ENCODE data around the gene C4A.
A peak's percentile ranks its signal among the peaks of the same experiment; 100 is the strongest.
"Not testable (repeated sequence)": the region's sequence is repeated elsewhere in the genome, so short reads cannot be mapped to it uniquely, and the experiment has no call there.

C4A gene

DNA sequence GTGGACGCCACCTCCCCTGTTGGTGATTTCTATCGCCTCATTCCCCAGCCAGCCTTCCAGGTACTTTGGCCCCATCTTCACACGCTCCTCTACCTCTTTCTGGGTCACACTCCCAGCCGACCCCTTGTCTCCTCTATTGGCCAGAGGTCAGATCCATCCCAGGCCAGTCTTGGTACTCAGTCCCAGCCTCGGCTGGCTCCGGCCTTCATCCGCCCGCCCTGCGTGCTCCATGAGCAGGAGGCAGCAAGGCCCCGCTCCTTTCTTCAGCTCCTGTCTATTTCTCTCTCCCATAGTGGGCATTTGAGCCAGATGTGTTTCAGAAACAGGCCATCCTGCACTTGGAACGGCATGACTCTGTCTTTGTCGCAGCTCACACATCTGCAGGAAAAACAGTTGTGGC lies 20.2 kb upstream of the C4A start:
- DNase-seq, result no peak

DNA sequence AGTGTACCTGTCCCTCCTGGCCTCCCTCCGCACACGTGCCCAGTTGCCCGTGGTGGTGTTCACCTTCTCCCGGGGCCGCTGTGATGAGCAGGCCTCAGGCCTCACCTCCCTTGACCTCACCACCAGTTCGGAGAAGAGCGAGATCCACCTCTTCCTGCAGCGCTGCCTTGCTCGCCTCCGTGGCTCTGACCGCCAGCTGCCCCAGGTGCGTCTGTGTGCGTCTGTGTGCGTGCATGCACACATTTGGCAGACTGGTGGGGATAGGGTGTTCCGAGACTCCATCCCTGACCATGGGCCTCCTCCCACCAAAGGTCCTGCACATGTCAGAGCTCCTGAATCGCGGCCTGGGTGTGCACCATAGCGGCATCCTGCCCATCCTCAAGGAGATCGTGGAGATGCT lies 17.9 kb upstream of the C4A start:
- DNase-seq, result no peak

DNA sequence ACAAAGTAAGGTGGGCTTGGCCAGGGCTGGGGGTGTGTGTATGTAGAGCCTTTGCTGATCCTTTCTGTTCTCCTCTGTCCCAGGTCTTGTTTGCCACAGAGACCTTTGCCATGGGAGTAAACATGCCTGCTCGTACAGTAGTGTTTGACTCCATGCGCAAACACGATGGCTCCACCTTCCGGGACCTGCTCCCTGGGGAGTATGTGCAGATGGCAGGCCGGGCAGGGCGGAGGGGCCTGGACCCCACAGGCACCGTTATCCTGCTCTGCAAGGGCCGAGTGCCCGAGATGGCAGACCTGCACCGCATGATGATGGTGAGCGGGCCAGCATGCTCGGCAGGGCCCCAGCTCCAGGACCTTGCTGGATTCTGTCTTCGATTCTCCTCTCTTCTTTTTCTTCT lies 16.2 kb upstream of the C4A start:
- no peak for DNase-seq

DNA sequence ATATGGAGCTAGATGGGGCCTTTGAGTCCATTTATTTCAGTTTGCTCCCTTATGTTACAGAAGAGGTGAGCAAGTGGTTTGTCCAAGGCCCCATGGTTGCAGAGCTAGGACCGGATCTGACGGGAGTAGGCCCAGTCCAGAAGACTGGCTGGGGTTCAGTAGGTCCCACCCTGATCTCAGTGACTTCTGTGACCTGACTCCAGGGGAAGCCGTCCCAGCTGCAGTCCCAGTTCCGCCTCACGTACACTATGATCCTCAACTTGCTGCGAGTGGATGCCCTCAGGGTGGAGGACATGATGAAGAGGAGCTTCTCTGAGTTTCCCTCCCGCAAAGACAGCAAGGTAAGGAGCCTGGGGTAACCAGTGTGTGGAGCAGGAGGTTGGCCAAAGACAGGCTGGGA lies 15.4 kb upstream of the C4A start:
- no peak for DNase-seq

DNA sequence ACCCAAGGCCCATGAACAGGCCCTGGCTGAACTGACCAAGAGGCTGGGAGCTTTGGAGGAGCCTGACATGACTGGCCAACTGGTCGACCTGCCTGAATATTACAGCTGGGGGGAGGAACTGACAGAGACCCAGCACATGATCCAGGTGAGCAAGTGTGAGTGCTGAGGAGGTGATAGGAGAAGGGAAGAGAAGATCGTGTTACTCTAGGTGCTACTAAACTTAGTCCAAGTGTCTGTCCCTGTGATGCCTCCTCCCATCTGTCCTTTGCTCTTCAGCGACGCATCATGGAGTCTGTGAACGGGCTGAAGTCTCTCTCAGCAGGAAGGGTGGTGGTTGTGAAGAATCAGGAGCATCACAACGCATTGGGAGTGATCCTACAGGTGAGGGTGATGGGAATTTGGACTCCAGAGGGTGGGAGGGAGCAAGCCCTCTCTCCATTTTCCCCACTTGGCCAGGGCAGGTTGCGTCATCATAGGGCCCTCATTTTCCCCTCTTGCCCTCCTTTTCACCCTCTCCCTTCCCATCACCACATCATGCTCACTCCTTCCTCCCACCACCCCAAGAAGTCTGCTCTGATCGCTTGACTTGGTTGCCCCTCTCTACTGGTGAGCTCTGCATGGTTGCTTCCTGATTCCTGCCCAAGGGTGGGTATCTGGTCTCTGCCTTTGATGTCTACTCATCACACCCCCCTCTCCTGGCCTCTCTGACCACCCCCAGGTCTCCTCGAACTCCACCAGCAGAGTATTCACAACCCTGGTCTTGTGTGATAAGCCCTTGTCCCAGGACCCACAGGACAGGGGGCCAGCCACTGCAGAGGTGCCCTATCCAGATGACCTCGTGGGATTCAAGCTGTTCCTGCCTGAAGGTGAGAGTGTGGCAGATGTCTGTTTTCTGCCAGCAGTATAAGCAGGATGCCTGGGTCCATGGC lies 14.6 kb upstream of the C4A start:
- no peak for DNase-seq

DNA sequence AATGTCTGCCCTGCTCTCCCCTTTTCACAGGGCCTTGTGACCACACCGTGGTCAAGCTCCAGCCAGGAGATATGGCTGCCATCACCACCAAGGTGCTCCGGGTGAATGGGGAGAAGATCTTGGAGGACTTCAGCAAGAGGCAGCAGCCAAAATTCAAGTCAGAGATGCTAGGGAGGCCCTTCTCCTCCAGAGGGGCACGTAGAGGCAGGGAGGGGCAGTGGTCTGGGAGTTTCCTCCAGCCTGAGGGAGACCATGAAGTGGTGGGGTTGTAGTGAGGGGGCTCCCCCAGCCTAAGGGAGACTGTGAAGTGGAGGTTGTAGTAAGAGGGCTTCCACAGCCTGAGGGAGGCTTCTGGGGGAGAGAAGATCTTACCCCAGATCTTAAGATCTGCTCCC lies 13.9 kb upstream of the C4A start:
- no peak for DNase-seq

DNA sequence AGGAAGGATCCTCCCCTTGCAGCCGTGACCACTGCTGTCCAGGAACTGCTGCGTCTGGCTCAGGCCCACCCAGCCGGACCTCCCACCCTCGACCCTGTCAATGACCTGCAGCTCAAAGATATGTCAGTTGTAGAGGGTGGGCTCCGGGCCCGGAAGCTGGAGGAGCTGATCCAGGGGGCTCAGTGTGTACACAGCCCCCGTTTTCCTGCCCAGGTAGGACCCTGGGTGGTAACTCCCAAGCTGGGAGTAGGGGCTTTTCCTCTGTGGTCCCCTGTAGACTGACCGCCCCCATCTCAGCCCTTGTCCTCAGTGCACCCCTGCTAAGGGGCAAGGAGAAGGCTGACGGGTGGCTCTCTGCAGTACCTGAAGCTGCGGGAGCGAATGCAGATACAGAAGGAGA lies 13.5 kb upstream of the C4A start:
- no peak for DNase-seq

DNA sequence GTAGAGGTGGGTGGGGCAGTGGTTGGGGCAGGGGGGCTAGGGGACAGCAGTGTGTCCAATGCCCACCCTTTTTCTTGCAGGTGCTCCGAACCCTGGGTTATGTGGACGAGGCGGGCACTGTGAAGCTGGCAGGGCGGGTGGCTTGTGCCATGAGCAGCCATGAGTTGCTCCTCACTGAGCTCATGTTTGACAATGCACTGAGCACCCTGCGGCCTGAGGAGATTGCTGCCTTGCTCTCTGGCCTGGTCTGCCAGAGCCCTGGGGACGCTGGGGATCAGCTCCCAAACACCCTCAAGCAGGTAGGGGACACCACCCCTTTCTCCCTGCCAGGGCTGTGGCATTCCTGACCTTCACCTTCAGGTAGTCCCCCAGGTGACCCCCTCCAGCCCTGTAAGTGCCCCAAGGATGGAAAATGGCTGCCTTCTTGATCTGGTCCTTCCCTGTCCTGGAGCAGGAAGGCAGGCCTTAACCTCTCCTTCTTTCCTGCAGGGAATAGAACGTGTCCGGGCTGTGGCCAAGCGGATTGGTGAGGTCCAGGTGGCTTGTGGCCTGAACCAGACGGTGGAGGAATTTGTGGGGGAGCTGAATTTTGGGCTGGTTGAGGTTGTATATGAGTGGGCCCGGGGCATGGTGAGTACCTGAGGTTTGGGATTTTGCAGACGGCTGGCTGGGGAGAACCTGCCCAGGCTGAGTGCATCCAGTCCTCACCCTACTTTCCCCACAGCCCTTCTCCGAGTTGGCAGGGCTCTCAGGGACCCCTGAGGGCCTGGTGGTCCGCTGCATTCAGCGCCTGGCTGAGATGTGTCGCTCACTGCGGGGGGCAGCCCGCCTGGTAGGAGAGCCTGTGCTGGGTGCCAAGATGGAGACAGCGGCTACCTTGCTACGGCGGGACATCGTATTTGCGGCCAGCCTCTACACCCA lies 12.8 kb upstream of the C4A start:
- DNase-seq, result no peak

DNA sequence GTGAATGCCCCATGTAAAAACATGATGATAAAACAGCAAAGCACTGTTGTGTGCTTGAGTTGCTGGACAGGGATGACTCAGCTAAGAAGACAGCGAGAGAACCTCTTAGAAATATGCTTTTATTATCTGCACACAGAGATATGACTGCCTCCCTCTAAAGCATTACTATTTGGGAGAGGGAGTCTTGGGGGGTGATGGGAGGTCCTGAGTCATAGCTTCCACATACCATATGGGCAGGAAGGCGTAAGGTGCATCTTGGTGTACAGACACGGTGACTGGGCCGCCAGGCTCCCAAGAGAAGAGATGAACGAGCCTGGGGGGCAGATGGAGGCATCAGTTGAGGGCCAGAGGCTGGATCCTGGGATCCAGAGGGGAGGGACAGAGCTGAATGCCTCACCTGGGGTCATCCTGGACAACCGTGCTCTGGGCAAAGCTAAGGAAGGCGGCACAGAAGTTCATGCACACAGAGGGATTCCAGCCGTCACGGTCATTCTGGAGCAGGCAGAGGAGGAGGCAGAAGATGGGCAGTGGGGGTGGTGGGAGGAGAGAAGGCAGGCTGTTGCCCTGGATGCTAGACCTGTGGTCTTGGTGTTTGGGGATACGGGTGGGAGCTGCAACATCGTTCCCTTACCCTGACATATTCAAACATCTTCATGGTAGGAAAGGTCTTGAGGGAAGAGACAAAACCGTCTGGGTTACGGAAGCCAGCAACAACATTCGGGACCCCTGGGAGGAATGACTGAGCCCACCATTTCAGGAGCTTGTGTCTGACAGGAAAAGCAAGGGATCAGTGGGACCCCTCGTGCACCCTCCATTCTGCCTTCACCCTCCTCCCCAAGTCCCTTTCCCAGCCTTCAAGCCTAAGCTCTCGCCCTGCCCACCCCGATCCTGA lies 11.9 kb upstream of the C4A start:
- DNase-seq, result no peak

DNA sequence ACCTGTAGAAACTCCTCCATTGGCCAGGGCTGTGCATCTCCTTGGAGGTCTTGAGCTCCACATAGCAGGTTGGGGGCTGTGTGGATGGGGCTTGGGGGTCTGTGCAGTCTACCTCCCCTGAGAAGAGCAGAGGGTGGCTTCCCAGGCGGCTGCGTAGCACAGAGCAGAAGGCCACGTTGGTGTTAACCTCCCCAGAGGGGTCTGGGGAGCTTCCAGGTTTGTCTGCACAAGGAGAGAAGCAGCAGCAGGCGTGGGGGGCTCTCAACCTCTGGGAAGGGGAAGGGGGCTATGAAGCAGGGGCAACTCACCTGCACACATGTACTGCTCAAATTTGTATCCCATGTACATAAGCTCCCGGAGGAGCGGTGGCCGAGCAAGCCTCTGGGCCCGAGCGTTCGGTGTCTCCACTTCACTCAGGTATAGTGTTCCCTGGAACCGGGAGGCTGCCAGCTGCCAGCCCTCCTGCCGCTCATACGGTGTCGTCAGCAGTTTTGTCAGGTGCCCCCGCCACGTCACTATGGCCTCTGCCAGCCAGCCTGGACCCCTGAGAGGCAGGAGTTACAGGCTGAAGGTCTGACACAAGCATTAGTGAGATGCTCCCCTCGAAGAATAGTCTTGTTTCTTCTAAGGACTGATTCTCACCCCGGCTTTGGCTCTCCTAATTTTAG lies 11.1 kb upstream of the C4A start:
- no peak for DNase-seq

DNA sequence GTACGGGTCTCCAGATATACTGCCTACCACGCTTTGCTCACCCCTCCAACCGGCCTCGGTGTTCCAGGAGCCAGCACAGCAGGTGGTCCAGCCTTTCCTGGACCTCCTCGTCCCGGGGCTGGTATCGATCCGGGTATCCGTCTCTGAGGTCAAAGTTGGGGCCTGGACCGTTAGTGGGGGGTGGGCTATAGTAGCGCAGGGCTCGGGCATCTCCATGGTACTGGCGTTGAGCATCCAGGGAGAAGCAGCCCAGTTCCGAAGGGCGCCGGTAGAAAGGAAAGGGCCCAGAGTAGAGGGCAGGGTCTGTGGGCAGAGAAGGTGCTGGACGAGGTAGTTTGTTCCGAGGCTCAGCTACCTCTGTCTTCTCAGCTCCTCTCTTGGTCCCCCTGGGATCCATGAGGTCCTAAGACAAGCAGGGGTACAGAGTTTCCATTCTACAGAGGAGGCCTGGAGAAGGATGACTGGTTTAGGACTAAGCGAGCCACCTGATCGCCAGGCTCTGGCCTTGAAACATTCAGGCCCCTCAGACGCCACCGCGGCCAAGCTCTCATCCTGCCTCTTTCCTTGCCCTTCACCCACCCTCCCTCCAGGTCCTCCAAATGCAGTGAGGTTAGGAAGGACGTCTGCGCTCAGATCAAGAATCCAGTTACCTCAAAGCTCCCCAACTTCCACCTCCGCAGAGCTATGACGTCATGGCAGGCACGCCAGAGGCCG lies 10.4 kb upstream of the C4A start:
- DNase-seq, result peak; percentile 63

DNA sequence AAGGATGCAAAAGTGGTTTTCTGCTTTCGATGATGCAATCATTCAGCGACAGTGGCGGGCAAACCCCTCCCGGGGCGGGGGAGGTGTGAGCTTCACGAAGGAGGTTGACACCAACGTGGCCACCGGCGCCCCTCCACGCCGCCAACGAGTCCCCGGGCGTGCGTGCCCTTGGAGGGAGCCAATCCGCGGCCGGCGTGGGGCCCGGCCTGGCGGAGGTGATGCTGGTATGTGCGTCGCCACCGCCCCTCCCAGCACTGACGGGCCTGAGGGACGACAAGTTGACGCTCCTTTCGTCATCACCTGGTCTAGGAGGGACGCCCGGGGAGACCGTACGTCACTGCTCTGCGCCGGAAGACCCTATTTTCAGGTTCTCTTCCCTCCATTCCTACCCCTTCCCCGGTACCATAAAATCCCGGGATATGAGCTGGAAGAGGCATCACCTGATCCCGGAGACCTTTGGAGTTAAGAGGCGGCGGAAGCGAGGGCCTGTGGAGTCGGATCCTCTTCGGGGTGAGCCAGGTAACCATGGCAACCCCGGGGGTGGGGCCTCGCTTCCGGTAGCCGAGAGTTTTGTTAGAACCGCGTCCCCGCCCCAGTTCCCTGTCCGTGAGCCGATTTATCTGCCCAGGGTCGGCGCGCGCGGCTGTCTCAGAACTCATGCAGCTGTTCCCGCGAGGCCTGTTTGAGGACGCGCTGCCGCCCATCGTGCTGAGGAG lies 9.7 kb upstream of the C4A start, which contains the start of gene DXO:
DXO (minus strand) TSS at position 146 of the 716 bp plus-strand sequence. CDS start 463 bp downstream, outside the sequence.
- peak; percentile 99 for DNase-seq

DNA sequence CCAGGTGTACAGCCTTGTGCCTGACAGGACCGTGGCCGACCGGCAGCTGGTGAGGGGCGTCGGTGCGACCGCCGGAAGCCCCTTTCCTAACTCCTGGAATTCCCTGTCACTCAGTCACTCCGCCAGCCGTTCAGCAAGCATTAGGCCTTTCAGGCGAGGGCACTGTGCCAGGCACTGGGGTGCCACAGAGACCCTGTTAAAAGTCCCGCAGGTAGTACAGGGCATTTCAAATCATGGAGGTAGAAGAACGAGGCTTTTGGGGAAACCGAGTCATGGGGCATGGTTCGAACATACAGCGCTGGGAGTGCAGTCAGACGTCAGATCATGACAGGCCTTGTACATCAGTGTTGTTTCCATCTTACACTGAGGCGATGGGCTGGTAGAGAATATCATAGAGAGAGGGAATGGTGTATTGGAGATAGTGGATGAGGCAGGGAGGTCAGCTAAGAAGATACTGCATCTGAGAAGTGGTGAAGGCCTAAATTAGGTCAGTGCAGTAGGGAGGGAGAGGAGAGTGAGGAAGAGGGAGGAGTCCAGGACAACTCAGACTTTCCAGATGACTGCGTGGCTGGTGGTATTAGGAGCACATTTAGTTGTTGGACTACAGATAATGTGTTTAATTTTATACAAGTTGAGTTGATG lies 9.0 kb upstream of the C4A start:
- DNase-seq, result no peak

DNA sequence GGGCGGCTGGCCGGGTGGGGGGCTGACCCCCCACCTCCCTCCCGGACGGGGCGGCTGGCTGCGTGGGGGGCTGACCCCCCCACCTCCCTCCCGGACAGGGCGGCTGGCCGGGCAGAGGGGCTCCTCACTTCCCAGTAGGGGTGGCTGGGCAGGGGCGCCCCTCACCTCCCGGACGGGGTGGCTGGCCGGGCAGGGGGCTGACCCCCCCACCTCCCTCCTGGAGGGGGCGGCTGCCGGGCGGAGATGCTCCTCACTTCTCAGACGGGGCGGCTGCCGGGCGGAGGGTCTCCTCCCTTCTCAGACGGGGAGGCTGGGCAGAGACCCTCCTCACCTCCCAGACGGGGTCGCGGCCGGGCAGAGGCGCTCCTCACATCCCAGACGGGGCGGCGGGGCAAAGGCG lies 5.8 kb upstream of the C4A start:
- not testable (repeated sequence) for DNase-seq

DNA sequence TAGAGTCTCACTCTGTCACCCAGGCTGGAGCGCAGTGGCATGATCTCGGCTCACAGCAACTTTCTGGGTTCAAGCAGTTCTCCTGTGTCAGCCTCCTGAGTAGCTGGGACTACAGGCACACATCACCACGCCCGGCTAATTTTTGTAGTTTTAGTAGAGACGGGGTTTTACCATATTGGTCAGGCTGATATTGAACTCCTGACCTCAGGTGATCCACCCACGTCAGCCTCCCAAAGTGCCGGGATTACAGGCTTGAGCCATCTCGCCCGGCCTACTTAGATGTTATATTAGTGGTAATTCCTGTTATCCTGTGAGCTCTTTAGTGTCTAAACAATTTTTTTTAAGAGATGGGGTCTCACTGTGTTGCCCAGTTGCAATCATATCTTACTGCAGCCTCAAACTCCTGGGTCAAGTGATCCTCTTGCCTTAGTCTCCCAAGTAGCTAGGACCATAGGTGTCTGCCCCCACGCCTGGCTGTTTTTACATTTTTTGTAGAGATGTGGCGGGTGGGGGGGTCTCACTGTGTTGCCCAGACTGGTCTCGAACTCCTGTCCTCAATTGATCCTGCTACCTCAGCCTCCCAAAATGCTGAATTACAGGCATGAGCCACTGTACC lies 3.9 kb upstream of the C4A start:
- DNase-seq, result no peak

DNA sequence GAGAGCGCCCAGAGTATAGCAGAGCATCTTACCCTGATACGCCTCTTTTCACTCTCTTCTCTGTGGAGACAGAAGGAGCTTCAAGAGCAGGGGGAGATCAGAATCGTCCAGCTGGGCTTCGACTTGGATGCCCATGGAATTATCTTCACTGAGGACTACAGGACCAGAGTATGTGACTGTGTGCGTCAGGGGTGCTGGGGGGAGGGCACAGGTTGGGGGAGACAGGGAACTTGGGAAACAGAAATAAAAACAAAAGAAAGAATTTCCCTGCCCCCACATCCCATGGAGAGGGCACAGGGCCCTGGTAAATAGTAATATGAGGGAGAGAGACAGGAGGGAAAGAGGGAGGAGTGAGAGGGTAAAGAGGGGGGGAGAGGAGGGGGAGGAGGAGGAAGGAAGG lies 3.0 kb upstream of the C4A start:
- DNase-seq, result no peak

DNA sequence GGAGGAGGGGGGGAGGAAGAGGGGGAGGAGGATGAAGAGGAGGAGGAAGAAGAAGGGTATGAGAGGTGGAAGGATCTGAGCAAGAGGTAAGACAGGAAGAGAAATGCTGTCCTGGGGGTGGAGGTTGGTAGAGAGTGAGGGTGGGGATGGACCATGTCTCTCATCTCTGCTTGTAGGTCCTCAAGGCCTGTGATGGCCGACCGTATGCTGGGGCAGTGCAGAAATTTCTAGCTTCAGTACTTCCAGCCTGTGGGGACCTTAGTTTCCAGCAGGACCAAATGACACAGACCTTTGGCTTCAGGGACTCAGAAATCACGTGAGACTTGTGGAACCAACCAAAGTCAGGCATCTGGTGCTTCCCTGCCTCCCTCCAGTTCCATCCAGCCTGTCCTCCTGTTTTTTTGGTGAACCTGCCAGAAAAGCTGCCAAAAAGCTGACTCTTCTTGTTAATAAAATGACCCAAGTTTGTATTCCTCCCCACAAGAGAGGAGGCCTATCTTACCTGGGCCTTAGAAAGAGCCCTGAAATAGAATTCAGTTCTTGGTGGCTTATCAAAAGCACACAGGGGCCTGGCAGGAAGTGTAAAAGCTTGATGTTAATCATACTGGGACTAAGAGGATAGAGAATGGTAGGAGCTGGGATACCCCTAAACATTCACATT lies 2.5 kb upstream of the C4A start:
- DNase-seq, result no peak

DNA sequence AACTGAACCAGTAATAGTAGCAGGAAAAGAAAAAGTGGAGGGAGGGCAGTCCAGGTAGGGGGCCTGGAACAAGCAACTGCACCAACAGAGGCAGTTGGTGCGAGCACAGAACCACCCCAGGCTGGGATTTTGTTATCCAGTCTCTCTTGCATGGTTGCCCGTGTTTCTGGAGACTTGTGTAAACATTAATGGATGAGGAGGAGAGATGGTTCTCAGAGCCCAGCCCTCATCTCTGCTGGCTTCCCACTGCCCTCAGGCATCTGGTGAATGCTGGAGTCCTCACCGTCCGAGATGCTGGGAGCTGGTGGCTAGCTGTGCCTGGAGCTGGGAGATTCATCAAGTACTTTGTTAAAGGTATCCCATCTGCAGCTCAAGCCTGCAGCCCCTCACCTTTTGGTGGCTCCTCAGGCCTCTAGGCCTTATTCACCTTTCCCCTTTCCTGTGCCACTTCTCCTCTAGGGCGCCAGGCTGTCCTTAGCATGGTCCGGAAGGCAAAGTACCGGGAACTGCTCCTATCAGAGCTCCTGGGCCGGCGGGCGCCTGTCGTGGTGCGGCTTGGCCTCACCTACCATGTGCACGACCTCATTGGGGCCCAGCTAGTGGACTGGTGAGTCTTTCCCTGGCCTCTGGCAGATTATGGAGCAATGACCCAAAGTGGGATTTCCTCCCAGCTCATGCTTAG lies 1.5 kb upstream of the C4A start:
- DNase-seq, result not testable (repeated sequence)

DNA sequence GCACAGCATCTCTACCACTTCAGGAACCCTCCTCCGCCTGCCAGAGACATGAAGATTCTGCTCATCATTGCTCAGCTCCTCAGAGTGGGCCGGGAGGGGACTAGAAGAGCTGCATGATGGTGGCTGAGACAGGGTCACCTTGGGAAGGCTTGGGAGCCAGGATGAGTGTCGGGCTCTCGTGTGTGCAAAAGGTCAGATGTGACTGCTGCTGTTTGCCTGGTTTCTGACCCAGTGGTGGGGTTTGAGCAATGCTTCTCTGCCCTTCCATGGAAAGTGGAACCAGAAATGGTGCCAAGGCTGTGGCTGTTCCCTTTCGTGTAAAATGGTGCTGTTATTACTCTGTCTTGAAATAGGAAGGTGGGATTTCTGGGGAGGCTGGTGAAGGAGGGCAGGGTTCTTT lies 859 bp upstream of the C4A start:
- not testable (repeated sequence) for DNase-seq
